H9 (cell line): ENCODE measurements around the gene MUC4. TPM values are rescaled to one million over a fixed set of nuclear protein-coding genes. Genes with fewer than 3 reads are reported as not detected.

Source experiments
- DNase-seq: peaks from one replicate; pipeline ENCODE4 v3.0.0-alpha.2; 2017
- H2AFZ ChIP-seq: one replicate; pipeline ENCODE4 v1.6.1; 2013; ENCODE audit warnings: mild to moderate bottlenecking, low read length, control low read depth, moderate library complexity
- H2AK5ac ChIP-seq: 2 replicates; pipeline ENCODE4 v1.6.1; 2013; ENCODE audit warnings: low read length, control low read depth, mixed read lengths; ENCODE audit not compliant: insufficient read length
- H2BK120ac ChIP-seq: one replicate; pipeline ENCODE4 v1.6.1; 2013; ENCODE audit warnings: low read depth, mild to moderate bottlenecking, low read length, control low read depth, inconsistent platforms; ENCODE audit not compliant: poor library complexity, severe bottlenecking
- H2BK12ac ChIP-seq: 2 replicates; pipeline ENCODE4 v1.6.1; 2013; ENCODE audit warnings: low read length, control low read depth, mixed read lengths, low read depth; ENCODE audit not compliant: insufficient read length
- H2BK15ac ChIP-seq: 2 replicates; pipeline ENCODE4 v1.6.1; 2013; ENCODE audit warnings: low read depth, low read length, control low read depth
- H2BK20ac ChIP-seq: one replicate; pipeline ENCODE4 v1.6.1; 2013; ENCODE audit warnings: low read depth, mild to moderate bottlenecking, low read length, control low read depth, inconsistent platforms; ENCODE audit not compliant: poor library complexity, severe bottlenecking
- H2BK5ac ChIP-seq: 2 replicates; pipeline ENCODE4 v1.6.1; 2013; ENCODE audit warnings: low read length, control low read depth, mixed read lengths; ENCODE audit not compliant: insufficient read length
- H3K14ac ChIP-seq: 2 replicates; pipeline ENCODE4 v1.6.1; 2013; ENCODE audit warnings: low read length, control low read depth; ENCODE audit not compliant: insufficient read depth
- H3K18ac ChIP-seq: 2 replicates; pipeline ENCODE4 v1.6.1; 2013; ENCODE audit warnings: low read depth, mild to moderate bottlenecking, mixed read lengths, low read length, control low read depth; ENCODE audit not compliant: insufficient read length
- H3K23ac ChIP-seq: 2 replicates; pipeline ENCODE4 v1.6.1; 2013; ENCODE audit warnings: low read length, control low read depth, mixed read lengths, low read depth; ENCODE audit not compliant: insufficient read length
- H3K23me2 ChIP-seq: 2 replicates; pipeline ENCODE4 v1.6.1; 2013; ENCODE audit warnings: low read depth, mild to moderate bottlenecking, mixed read lengths, low read length, control low read depth; ENCODE audit not compliant: insufficient read length, poor library complexity, severe bottlenecking
- H3K27ac ChIP-seq: 2 replicates; pipeline ENCODE4 v1.5.1; 2013; ENCODE audit warnings: low read length, control low read depth, mixed read lengths, low read depth; ENCODE audit not compliant: insufficient read length
- H3K27me3 ChIP-seq: 2 replicates; pipeline ENCODE4 v1.6.1; 2013; ENCODE audit warnings: low read length, control low read depth, inconsistent platforms; ENCODE audit not compliant: insufficient read depth
- H3K4ac ChIP-seq: 2 replicates; pipeline ENCODE4 v1.6.1; 2013; ENCODE audit warnings: low read depth, mild to moderate bottlenecking, control low read depth, inconsistent platforms, low read length, moderate library complexity
- H3K4me1 ChIP-seq: 2 replicates; pipeline ENCODE4 v1.6.1; 2013; ENCODE audit warnings: low read length, control low read depth, inconsistent platforms; ENCODE audit not compliant: insufficient read depth
- H3K4me2 ChIP-seq: 2 replicates; pipeline ENCODE4 v1.6.1; 2013; ENCODE audit warnings: low read length, control low read depth, mixed read lengths; ENCODE audit not compliant: insufficient read length, insufficient read depth
- H3K56ac ChIP-seq: 2 replicates; pipeline ENCODE4 v1.6.1; 2013; ENCODE audit warnings: low read depth, mild to moderate bottlenecking, mixed read lengths, low read length, control low read depth; ENCODE audit not compliant: insufficient read length
- H3K79me1 ChIP-seq: 2 replicates; pipeline ENCODE4 v1.6.1; 2013; ENCODE audit warnings: low read depth, mild to moderate bottlenecking, moderate library complexity, low read length, control low read depth, inconsistent platforms; ENCODE audit not compliant: insufficient read depth, poor library complexity, severe bottlenecking
- H3K79me2 ChIP-seq: 2 replicates; pipeline ENCODE4 v1.6.1; 2013; ENCODE audit warnings: low read length, control low read depth, inconsistent platforms; ENCODE audit not compliant: insufficient read depth
- H3K9ac ChIP-seq: 2 replicates; pipeline ENCODE4 v1.6.1; 2013; ENCODE audit warnings: low read length, control low read depth, mixed read lengths; ENCODE audit not compliant: insufficient read length; ENCODE audit errors: extremely low read depth
- H3K9me3 ChIP-seq: one replicate; pipeline ENCODE4 v1.6.1; 2013; ENCODE audit warnings: low read depth, low read length, inconsistent platforms; ENCODE audit not compliant: control insufficient read depth
- H3T11ph ChIP-seq: one replicate; pipeline ENCODE4 v1.6.1; 2013; ENCODE audit warnings: mild to moderate bottlenecking, low read length, control low read depth, inconsistent platforms
- H4K20me1 ChIP-seq: one replicate; pipeline ENCODE4 v1.6.1; 2013; ENCODE audit not compliant: control insufficient read depth, insufficient read length, insufficient read depth
- H4K5ac ChIP-seq: 2 replicates; pipeline ENCODE4 v1.6.1; 2013; ENCODE audit warnings: low read depth, mild to moderate bottlenecking, mixed read lengths, low read length, control low read depth; ENCODE audit not compliant: insufficient read length
- H4K8ac ChIP-seq: replicated peaks from 2 replicates; pipeline ENCODE4 v1.6.1; 2013; ENCODE audit warnings: low read length, control low read depth, mixed read lengths, low read depth; ENCODE audit not compliant: insufficient read length
- H4K91ac ChIP-seq: 2 replicates; pipeline ENCODE4 v1.6.1; 2013; ENCODE audit warnings: low read depth, mild to moderate bottlenecking, moderate library complexity, mixed read lengths, low read length, control low read depth; ENCODE audit not compliant: insufficient read length
- H3K27ac Mint-ChIP-seq, 3 experiments: 2 replicates in 2 of 3; 3 replicates in 1 of 3; pipeline ENCODE4 v1.8.0; 2020 to 2021; ENCODE audit warnings: mixed read lengths in 3 of 3, mild to moderate bottlenecking in 1 of 3, moderate library complexity in 1 of 3
- H3K27me3 Mint-ChIP-seq: 2 replicates; pipeline ENCODE4 v1.8.0; 2021; ENCODE audit warnings: low read depth, mild to moderate bottlenecking, moderate library complexity, mixed read lengths
- H3K36me3 Mint-ChIP-seq, 3 experiments: 2 replicates in 2 of 3; 3 replicates in 1 of 3; pipeline ENCODE4 v1.8.0; 2020 to 2021; ENCODE audit warnings: low read depth in 3 of 3, mixed read lengths in 3 of 3; ENCODE audit not compliant: insufficient read depth in 1 of 3
- H3K4me1 Mint-ChIP-seq, 2 experiments: 2 replicates each; pipeline ENCODE4 v1.8.0; 2020; ENCODE audit warnings: mixed read lengths in 2 of 2
- H3K4me3 Mint-ChIP-seq, 2 experiments: 2 replicates in 1 of 2; 3 replicates in 1 of 2; pipeline ENCODE4 v1.8.0; 2020 to 2021; ENCODE audit warnings: mild to moderate bottlenecking in 2 of 2, mixed read lengths in 2 of 2, moderate library complexity in 1 of 2
- H3K9me3 Mint-ChIP-seq, 2 experiments: 2 replicates in 1 of 2; 3 replicates in 1 of 2; pipeline ENCODE4 v1.8.0; 2020; ENCODE audit warnings: mild to moderate bottlenecking in 2 of 2, mixed read lengths in 2 of 2, moderate library complexity in 1 of 2
- WGBS: extraction: QIAGEN DNeasy Blood & Tissue Kit; methylation state at CpG from one replicate; pipeline ENCODE4 v1.1.7; 2013; ENCODE audit warnings: missing lambda C conversion rate, low lambda C conversion rate, mixed read lengths; ENCODE audit not compliant: insufficient read length; ENCODE audit errors: extremely low coverage; 5-methylcytosine and 5-hydroxymethylcytosine counted together
- total RNA-seq: library from RNA; stranded (reverse); gene quantifications from 2 replicates; pipeline ENCODE4 v1.2.1, GENCODE V29; 2021
- TF ChIP-seq, protein P1 (sequence below): fragments of 200-600 bp; sonication (generic); conservative IDR thresholded peaks from 3 replicates; pipeline ENCODE4 v1.8.0; 2021; ENCODE audit warnings: antibody characterized with exemption, mild to moderate bottlenecking

MUC4 gene
- total RNA-seq, 1 experiment from 2014 or later: 1.2 TPM

DNA sequence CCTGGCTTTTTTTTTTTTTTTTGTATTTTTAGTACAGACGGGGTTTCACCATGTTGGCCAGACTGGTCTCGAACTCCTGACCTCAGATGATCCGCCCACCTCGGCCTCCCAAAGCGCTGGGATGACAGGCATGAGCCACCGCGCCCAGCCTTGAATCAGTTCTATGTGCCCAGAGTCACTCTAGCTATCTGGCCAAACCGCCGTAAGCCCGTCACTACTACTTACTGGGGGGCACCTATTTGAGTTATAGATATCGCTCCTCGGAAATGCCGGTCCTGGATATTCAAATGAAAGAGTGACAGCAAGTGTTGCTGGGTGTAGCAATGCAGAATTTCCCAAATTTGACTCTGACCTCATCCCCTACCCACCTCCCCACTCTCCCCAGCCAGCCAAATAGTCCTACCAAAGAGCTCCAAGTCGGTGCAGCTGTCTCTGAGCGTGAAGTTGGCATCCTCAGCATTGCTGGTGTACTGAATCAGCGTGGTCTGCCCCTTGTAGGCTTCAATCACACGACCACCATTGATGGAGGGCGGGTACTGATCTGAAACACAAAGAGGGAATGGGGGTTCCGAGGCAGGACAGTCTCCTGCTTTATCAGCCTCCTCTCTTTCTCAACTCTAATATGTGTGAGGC lies 52.9 kb downstream of the MUC4 start:
- DNase-seq: no peak
- Mint-ChIP-seq H3K4me1 (peaks cover 12 to 30% of the 10 kb centered on the region in 2 experiments), H3K27ac (peak overlapping the region in 1 of 3 experiments; percentile 84; a peak in 1 of 7 replicates), H3K4me3 (no peak overlapping the region), H3K27me3 (peaks cover 3% of the 10 kb centered on the region), H3K36me3 (no peaks in the 10 kb centered on the region), H3K9me3 (no peaks in the 10 kb centered on the region; a peak in 1 of 5 replicates)
- Histone ChIP-seq H3K27me3 (no peaks in the 10 kb centered on the region), H3K4me1 (peaks cover 3% of the 10 kb centered on the region; the same call in 1 of the 2 replicates), H3K56ac (no peak overlapping the region), H2BK12ac (no peak overlapping the region), H3K9me3 (no peaks in the 10 kb centered on the region), H4K5ac (no peak overlapping the region), H3K14ac (no peak overlapping the region), H3K23me2 (no peaks in the 10 kb centered on the region), H3K9ac (no peak overlapping the region), H3K79me2 (no peaks in the 10 kb centered on the region), H4K8ac (no peak overlapping the region), H2BK120ac (no peak overlapping the region), H3T11ph (no peak overlapping the region), H3K4me2 (no peak overlapping the region), H2AFZ (no peak overlapping the region), H2BK5ac (no peak overlapping the region), H3K4ac (no peak overlapping the region), H3K27ac (no peak overlapping the region), H2BK20ac (no peak overlapping the region), H3K18ac (no peak overlapping the region), H4K91ac (no peak overlapping the region), H2AK5ac (no peak overlapping the region), H4K20me1 (no peaks in the 10 kb centered on the region), H3K79me1 (no peaks in the 10 kb centered on the region), H2BK15ac (no peak overlapping the region), H3K23ac (no peak overlapping the region)
- TF ChIP-seq, protein P1, sequence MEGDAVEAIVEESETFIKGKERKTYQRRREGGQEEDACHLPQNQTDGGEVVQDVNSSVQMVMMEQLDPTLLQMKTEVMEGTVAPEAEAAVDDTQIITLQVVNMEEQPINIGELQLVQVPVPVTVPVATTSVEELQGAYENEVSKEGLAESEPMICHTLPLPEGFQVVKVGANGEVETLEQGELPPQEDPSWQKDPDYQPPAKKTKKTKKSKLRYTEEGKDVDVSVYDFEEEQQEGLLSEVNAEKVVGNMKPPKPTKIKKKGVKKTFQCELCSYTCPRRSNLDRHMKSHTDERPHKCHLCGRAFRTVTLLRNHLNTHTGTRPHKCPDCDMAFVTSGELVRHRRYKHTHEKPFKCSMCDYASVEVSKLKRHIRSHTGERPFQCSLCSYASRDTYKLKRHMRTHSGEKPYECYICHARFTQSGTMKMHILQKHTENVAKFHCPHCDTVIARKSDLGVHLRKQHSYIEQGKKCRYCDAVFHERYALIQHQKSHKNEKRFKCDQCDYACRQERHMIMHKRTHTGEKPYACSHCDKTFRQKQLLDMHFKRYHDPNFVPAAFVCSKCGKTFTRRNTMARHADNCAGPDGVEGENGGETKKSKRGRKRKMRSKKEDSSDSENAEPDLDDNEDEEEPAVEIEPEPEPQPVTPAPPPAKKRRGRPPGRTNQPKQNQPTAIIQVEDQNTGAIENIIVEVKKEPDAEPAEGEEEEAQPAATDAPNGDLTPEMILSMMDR: no peak
- WGBS: no CpG with 5 or more reads among the region's 19 CpGs
